K562 (cell line): ENCODE measurements around the gene HYAL1. TPM values are rescaled to one million over a fixed set of nuclear protein-coding genes. Genes with fewer than 3 reads are reported as not detected.

Experiments used
- BRF1 ChIP-seq: IDR thresholded peaks from 3 replicates; pipeline ENCODE4 v1.6.1; 2011; ENCODE audit warnings: borderline replicate concordance, mild to moderate bottlenecking; ENCODE audit not compliant: insufficient read length; ENCODE audit errors: extremely low read depth
- CTBP1 ChIP-seq: fragments of 450-650 bp; IDR thresholded peaks from 2 replicates; pipeline ENCODE4 v1.6.1; 2016; ENCODE audit warnings: borderline replicate concordance
- CTCF ChIP-seq, 3 experiments: IDR thresholded peaks in 2 of 3; conservative IDR thresholded peaks in 1 of 3; 2 replicates each; pipeline ENCODE4 v1.5.1; 2011 to 2012; ENCODE audit warnings: low read length in 3 of 3, mild to moderate bottlenecking in 3 of 3, control low read depth in 2 of 3, improper control_type of control experiment in 1 of 3, inconsistent platforms in 1 of 3, low read depth in 1 of 3, mixed read lengths in 1 of 3, moderate library complexity in 1 of 3; ENCODE audit not compliant: insufficient read depth in 2 of 3
- MGA ChIP-seq: fragments of 450-650 bp; IDR thresholded peaks from 2 replicates; pipeline ENCODE4 v1.6.1; 2016; ENCODE audit warnings: mild to moderate bottlenecking, moderate library complexity
- RAD51 ChIP-seq: fragments of 450-650 bp; IDR thresholded peaks from 2 replicates; pipeline ENCODE4 v1.7.1; 2016; ENCODE audit warnings: low read depth, mild to moderate bottlenecking, borderline replicate concordance
- SMARCC2 ChIP-seq: fragments of 450-650 bp; IDR thresholded peaks from 2 replicates; pipeline ENCODE4 v1.6.1; 2017; ENCODE audit warnings: antibody characterized with exemption, moderate library complexity, mild to moderate bottlenecking, low read depth
- polyA plus RNA-seq, 8 experiments: library from polyadenylated mRNA; depleted of rRNA in 4 of 8; stranded (reverse) in 5 of 8; unstranded in 3 of 8; fragments of >200 nt; fragmentation: Nextera tagmentation in 2 of 8; fragmentation: Illumina TruSeq in 1 of 8; extraction: Ambion mirVana in 2 of 8; extraction: Trizol in 1 of 8; gene quantifications; 2 replicates each; pipeline versions ENCODE4 v1.2.1 to v1.2.3, GENCODE V29; 2011 to 2014; ENCODE audit warnings: inconsistent platforms in 1 of 8, missing spikeins in 1 of 8
- total RNA-seq, 7 experiments: library from RNA; depleted of rRNA in 6 of 7; stranded (reverse); fragments of >200 nt in 6 of 7; fragmentation: Illumina TruSeq in 2 of 7; extraction: Trizol in 2 of 7; gene quantifications; 2 replicates each; pipeline versions ENCODE4 v1.2.1 to v1.2.3, GENCODE V29; 2011 to 2021; ENCODE audit warnings: low replicate concordance in 1 of 7
- TF ChIP-seq, protein P1 (sequence below): fragments of 250-450 bp; sonication (Bioruptor Pico); IDR thresholded peaks from 2 replicates; pipeline ENCODE4 v1.5.0; 2021

The HYAL1 gene
- total and polyA plus RNA-seq, 9 of the 15 experiments (the other 6 are each of a cell fraction or from before 2014, with no cell fraction given), result 1.4 to 8.5 (median 4.7) TPM

- TF ChIP-seq MGA (no peak), BRF1 (no peak), RAD51 (no peak), CTCF (IDR thresholded peaks at IDR 0.05 in 2 of 3, conservative IDR thresholded peaks at IDR 0.05 in 1 of 3; ENCODE audit: insufficient read depth in 2 of 3, low read depth in 1 of 3, low read length in 3 of 3) (no peak), SMARCC2 (no peak), CTBP1 (no peak)
- TF ChIP-seq, protein P1, sequence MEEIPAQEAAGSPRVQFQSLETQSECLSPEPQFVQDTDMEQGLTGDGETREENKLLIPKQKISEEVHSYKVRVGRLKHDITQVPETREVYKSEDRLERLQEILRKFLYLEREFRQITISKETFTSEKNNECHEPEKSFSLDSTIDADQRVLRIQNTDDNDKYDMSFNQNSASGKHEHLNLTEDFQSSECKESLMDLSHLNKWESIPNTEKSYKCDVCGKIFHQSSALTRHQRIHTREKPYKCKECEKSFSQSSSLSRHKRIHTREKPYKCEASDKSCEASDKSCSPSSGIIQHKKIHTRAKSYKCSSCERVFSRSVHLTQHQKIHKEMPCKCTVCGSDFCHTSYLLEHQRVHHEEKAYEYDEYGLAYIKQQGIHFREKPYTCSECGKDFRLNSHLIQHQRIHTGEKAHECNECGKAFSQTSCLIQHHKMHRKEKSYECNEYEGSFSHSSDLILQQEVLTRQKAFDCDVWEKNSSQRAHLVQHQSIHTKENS (CRISPR knock-in tag), result no peak
Measured at GRCh38 chr3:50273689-50274065, 29.7 kb downstream of the HYAL1 start (continued).
